HG03025 (cell line): ENCODE measurements around the gene SYDE2.
A peak's percentile ranks its signal among the peaks of the same experiment; 100 is the strongest.
"Not testable (repeated sequence)": the region's sequence is repeated elsewhere in the genome, so short reads cannot be mapped to it uniquely, and the experiment has no call there.

Experiments used
- ATAC-seq: cut with Tn5 transposase; IDR thresholded peaks from one replicate; pipeline ENCODE4 v1.9.1; 2021; ENCODE audit warnings: mild to moderate bottlenecking, moderate library complexity; ENCODE audit not compliant: unreplicated experiment, low FRiP score

SYDE2 gene, protein sequence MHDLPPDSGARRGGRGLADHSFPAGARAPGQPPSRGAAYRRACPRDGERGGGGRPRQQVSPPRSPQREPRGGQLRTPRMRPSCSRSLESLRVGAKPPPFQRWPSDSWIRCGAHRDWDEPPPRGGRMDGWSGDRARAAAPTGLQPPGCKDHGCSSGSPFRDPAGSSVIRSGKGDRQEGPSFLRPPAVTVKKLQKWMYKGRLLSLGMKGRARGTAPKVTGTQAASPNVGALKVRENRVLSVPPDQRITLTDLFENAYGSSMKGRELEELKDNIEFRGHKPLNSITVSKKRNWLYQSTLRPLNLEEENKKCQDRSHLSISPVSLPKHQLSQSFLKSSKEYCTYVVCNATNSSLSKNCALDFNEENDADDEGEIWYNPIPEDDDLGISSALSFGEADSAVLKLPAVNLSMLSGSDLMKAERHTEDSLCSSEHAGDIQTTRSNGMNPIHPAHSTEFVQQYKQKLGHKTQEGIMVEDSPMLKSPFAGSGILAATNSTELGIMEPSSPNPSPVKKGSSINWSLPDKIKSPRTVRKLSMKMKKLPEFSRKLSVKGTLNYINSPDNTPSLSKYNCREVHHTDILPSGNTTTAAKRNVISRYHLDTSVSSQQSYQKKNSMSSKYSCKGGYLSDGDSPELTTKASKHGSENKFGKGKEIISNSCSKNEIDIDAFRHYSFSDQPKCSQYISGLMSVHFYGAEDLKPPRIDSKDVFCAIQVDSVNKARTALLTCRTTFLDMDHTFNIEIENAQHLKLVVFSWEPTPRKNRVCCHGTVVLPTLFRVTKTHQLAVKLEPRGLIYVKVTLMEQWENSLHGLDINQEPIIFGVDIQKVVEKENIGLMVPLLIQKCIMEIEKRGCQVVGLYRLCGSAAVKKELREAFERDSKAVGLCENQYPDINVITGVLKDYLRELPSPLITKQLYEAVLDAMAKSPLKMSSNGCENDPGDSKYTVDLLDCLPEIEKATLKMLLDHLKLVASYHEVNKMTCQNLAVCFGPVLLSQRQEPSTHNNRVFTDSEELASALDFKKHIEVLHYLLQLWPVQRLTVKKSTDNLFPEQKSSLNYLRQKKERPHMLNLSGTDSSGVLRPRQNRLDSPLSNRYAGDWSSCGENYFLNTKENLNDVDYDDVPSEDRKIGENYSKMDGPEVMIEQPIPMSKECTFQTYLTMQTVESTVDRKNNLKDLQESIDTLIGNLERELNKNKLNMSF

DNA sequence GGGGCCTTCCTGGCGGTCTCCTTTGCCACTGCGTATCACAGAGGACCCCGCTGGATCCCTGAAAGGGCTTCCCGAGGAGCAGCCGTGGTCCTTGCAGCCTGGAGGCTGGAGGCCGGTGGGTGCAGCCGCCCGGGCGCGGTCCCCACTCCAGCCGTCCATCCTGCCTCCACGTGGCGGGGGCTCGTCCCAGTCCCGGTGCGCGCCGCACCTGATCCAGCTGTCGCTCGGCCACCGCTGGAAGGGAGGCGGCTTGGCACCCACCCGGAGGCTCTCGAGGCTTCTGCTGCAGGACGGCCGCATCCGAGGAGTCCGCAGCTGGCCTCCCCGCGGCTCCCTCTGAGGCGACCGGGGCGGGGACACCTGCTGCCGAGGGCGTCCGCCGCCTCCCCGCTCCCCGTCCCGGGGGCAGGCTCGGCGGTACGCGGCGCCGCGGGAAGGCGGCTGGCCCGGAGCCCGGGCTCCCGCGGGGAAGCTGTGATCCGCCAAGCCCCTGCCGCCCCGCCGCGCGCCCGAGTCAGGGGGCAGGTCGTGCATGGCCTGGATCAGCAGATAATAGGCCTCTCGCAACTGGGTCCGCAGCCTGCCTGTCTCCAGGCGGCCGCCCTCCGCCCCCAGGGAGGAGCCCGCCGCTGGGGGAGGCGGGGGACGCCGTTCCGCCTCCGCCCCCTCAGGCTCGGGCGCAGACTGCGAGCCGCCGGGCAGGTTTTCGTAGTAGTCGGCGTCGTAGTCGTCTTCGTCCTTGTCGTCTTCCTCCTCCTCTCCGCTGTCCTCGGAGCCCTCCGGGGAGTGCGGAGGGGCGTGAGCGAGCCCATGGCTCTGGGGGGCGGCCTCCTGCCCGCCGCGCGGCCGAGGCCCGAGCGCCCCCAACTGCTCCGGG is at the start of gene SYDE2:
Gene SYDE2, minus strand, starts transcription at position 554 of the 877 bp plus-strand sequence. Its CDS starts 20 bp downstream, at position 534.
- peak; percentile 68 for ATAC-seq

DNA sequence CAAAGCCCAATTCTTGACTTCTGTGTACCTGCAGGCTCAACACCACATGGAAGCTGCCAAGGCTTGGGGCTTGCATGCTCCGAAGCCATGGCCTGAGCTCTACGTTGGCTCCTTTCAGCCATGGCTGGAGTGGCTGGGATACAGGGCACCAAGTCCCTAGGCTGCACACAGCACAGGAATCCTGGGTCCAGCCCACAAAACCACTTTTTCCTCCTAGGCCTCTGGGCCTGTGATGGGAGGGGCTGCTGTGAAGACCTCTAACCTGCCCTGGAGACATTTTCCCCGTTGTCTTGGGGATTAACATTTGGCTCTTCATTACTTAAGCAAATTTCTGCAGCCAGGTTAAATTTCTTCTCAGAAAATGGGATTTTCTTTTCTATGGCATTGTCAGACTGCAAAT is 48.2 kb upstream of the SYDE2 start:
- ATAC-seq, result not testable (repeated sequence)

DNA sequence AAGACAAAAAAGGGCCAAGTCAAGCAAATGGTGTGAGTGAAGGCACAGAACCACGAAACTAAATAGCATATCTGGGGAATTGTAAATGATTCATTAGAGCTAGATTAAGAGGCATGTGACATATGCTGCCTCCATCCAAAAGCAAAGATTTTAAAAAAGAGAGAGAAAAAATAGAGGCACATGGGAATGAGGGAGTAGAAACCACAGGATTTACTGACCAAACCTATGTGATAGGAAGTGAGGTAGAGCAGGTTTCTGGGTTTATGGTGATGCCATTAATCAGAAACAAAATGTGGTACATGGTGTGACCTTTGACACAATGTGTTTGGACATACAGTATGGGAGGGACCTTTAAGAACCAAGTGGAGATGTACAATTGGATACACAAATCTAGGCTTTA is 45.1 kb upstream of the SYDE2 start:
- ATAC-seq, result no peak

DNA sequence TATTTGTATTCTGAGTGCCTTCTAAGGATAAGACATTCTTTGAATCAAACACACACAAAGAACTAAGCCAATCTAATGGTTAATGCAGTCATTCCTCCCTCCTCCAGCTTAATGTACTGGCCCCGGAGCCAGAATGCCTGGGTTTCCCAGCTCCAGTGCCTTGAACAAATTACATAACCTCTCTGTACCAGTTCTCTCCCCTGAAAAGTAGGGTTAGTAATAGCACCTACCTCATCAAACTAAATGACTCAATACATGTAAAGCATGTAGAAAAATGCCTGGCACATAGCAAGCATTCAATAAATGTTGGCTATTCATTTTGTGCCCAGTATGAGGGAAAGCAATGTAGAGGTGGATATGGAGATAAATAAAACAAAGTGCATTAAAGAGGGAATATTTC is 44.6 kb upstream of the SYDE2 start:
- no peak for ATAC-seq

DNA sequence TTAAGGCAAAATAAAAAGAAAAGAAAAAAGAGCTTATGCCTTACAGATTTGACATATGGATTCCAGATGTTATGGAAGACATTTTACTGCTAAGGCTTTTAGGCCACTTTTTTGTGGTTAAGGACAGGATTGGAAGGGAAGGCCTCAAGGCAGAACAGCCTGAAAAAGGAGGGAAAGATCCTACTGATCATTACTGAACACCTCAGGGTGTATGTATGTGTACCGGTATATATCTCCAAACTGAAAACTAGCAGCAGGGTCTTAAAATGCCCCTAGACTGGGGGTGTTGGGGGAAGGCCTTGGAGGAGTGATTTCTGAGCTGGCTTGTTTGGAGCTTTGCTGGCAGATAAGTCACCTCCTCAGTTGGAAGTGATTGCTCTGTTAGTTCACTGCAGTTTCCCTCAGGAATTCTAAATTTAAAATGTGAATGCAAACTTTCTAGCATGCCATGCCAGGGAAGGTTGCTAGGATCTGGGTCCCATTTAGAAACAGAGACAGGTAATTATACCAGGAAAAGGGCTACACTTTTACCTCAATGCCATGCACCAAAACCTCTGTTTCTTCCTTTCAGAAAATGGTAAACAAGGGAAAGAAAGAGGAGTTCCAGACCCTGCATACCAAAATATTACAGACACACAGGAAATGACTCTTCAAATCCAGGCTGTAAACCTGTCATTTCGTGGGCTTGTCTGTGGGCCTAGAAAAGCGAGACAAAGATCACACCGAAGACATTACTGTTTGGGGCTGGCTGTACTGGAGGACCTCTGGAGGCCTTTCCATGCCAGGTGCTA is 43.6 kb upstream of the SYDE2 start:
- no peak for ATAC-seq

DNA sequence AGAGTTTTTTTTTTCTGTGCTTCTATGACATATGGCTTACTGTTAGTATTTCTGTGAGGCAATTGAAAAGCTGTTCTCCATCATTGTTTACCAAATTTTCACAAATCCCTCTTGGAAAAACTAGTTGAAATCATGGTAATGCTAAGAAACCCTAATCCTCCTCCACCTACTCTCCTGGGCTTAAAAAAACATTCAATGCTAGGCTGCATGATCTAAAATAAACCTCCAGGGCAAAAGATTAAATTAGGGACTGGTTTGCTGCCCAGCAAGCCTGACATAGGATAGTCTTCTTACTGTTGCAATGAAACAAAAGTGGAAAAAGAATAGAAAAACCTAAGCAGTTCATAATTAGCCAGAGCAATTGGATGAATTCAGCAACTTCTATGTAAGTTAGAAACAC is 42.6 kb upstream of the SYDE2 start:
- ATAC-seq, result no peak

DNA sequence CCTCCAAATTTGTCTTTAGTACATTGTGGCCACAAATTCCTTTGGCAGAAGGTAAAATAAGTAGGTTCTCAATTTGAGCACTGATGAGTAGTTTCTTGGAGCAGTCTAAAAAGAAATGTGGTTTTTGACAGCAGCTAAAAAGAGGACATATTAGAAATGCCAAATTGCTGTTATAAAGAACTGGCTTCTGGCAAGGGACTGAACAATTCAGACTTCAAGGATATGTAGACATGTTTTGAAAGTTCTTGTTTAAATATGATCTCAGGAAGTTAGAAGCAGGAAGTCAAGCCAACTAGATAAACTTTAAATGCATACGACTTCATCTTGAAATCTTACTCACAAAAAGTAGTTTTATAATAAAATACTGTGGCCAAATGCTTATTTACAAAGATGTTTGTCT is 39.8 kb upstream of the SYDE2 start:
- no peak for ATAC-seq

DNA sequence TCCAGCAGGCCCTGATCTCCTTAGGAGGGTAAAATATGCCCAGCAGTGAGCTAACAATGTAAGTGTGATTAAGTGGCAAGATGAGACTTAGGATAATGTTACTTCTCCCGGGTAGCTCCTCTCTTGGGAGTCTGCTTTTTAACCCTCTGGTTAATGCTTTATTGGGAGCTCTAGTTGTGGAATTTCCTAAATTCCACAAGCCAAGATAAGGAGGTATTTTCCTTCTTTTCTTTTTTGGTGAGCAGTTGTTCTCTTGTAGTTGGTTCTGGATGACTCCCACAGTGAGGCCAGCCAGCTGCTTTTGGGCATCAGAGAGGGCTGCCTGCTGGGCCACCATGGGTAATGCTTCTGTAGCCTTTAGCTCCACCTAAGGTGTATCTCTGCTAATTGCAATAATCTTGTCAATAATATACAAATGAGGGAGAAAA is 39.4 kb upstream of the SYDE2 start:
- no peak for ATAC-seq

DNA sequence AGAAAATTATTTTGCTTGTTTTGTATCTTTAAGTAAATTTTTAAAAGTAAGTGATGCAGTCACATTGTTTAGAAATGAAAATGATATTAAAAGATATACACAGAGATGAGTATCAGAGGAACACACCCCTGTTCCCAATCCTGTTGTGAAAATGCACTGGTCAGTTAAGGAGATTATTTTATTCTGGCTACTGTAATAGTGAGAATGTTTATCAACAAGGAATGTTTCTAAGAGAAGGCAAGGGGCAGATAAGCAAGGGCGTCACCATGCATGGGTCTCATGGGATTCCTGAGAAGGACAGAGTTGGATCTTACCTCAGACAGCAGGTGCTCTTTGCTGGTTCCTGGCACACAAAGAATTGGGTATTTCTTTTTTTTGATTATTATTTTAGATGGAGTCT is 36.8 kb upstream of the SYDE2 start:
- no peak for ATAC-seq

DNA sequence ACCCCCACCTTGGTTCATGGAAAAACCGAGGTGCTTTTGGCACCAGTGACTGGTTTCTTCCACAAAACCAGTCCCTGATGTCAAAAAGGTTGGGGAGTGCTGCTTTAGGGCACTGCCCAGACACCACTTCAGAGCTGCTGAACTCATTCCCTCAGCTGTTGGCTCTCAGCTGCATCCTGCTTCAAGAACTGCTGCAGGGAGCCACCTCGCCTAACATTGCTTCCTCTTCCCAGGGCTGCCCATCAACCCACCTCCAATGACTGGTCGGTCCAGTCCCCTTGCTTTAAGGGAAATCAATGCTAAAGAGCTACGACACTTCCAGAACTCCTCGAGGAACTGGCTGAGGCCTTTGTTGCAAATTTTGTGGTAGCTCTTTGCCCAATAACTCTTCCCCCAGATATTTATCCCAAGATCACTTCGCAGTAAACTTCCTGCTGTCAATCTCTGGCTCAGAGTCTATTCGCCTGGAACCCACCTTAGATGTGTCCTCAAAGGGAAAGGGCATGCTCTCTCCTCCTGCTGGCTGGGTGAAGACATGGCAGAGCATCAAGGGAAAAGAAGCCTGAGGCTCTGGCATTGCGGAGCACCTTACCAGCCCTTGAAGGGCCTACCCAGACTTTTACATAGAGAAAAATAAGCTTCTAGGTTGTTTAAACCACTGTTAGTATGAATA is 29.6 kb upstream of the SYDE2 start:
- no peak for ATAC-seq

DNA sequence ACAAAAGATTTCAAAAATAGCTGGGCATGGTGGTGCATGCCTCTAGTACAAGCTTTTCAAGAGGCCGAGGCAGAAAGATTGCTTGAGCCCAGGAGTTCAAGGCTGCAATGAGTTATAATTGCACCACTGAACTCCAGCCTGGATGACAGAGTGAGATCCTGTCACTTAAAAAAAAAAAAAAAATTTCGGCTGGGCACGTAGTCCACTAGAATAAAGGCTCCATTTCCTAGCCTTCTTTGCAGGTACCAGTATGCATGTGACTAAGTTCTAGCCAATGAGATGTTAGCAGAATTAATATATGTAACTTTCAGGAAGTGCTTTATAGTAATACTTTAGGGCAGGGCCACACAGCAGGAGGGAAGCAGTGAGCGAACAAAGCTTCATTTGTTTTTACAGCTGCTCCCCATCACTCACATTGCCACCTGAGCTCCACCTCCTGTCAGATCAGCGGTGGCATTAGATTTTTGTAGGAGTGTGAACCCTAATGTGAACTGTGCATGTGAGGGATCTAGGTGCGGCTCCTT is 28.8 kb upstream of the SYDE2 start:
- ATAC-seq, result no peak

DNA sequence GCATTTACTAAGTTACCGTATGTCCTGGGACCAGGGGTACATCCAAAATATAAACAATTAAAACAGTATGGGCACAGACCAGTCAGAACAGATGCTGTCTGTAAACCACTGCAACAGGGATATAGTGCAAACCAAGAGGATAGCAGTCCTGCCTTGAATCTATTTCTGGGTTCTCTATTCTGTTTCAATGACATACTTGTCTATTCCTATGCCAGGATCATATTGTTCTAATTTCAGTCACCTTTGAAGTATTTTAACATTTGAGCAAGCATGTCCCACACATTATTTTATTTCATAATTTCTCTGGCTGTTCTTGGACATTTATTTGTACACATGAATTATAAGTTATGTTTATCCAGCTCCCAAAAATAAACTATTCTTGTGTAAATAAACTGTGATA is 28.2 kb upstream of the SYDE2 start:
- ATAC-seq, result no peak

DNA sequence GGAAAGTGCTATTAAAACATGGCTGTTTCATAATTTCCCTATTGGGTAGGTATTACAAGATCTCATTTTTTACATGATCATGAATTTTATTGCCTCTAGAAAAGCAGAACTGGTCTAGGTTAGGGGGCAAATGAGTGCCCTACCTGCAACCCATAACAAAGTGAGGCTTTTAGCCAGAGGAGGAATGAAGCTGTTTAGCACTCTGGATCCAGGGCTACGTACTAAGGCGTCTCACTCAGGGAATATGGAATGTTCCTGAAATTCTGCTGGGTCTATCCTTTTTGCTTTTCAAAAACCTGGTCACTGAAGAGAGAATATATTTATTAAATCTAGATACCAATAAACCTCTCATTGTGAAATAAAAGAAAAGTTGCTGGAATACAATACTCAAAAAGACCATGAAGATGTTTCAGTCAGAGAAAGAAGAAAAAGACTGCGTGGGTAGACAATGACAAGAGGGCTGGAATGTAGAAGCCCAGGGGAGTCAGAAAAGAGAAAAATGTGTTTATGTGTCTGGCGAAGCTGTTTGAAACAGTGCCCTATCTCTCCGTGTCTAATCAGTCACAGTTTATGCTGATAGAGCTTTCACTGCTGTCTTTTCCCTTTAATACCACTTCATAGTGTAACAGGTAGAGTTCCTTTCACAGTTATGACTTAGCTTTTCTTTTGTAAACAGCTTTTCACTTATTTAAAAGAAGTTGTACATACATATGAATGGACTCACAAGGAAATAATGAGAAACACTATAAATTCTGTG is 25.0 kb upstream of the SYDE2 start:
- ATAC-seq, result no peak

DNA sequence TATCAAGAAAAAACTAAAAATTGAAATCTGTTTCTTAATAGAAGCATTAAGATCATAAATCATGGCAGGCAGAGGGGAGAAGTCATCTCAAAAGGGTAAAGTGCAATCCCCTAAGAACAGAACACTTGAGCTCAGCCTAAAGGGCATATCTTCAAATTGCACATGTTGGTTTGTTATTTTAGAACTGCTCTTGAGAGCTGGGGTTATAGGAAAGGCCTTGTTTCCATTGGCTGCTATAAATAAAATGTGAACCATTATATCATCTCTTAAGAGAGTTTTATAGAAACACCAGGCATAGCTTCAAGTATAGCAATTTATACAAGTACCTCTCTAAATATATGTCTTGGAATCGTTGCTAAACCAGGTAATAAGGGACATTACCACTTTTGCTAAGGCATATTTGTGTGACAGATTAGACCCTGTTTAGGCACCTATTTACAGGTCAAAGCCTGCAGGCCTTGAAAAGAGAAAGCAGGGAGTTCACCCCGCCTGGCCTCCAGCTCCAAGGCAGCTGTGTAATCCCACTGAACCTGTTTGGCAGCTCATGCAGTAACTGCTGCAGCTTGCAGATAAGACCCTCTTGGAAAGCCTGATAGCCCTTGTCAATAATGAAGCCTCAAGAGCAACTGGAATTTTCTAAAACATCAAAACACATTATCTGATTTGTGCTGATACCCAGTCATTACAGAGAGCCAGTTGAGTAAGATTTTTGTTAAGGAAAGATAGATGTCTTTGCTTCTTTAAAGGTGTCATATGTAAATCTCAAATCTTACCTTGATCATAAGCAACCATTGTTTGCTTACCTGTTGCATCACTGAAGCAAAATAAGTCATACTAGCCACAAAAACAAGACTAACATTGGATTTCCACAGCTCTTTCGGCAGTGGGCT is 24.2 kb upstream of the SYDE2 start:
- no peak for ATAC-seq

DNA sequence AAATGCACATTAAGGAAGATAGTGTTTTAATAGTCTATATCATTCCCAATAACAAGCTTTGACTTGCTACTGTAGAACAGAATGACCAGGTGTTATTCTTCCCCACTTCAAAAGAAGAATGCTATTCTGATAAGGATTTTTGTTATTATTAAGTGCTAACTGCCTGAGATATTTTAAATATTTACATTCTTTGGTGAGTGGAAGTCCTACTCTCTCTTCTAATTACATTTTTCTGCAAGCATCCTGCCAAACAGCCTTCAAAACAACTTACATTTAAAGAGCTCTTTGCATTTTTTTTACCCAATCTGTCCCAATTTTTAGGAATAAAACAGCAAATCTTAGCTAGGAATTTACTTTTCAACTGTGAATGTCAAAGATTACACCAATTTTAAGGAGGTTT is 23.5 kb upstream of the SYDE2 start:
- no peak for ATAC-seq

DNA sequence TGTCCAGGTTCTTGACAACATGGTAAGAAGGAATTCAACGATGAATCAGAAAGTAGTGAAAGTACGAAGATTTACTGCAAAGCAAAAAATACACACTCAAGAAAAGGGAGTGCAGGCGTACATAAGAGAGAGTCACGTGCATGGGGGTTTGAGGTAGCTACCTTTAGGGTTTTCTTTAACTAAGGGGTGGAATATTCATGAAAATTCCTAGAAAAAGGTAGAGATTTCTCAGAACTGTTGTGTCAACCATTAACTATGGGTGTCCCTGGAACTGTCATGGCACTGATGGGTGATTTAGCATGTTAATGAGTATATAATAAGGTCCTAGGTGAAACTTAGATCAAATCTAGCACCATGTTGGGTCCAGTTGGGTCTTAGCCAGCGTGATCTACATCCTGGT is 22.5 kb upstream of the SYDE2 start:
- ATAC-seq, result no peak

DNA sequence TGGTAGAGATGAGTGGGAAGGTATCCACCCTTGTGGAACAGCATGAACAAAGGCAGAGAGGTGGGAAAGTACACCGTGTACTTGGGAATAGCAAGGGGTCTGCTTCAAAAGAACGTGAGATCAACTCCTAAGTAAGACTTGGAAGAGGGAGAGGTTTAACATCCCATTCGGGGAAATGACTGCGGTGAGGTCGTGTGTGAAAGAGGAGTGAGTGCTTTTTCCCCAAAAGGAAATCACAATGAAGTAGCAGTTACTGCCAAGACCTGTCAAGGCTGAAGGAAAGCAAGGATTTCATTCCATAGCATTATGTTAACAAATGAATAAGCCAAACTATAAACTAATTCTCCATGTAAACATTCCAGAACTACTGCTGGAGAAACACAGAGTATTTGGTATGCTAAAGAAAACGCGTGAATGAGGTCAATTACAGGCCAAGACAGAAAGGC is 20.0 kb upstream of the SYDE2 start:
- ATAC-seq, result no peak
